Fibroblast of skin of abdomen (primary cell): ENCODE results near the gene CYP27A1. TPM values are rescaled to one million over a fixed set of nuclear protein-coding genes. Genes with fewer than 3 reads are reported as not detected.
"Not testable (repeated sequence)": the region's sequence is repeated elsewhere in the genome, so short reads cannot be mapped to it uniquely, and the experiment has no call there.

Experiments
- DNase-seq: peaks from one replicate; pipeline ENCODE4 v3.0.0-alpha.2; 2013
- polyA plus RNA-seq, 2 experiments: library from polyadenylated mRNA; unstranded; fragments of 120-200 nt; gene quantifications; one replicate each; pipeline ENCODE4 v1.2.1, GENCODE V29; 2013; ENCODE audit not compliant: insufficient read length in 2 of 2

CYP27A1 gene
- 10.7 TPM for polyA plus RNA-seq (2013, experiment 1 of 2; ENCODE audit: insufficient read length)
- polyA plus RNA-seq (2013, experiment 2 of 2; ENCODE audit: insufficient read length), result 11.9 TPM

DNA sequence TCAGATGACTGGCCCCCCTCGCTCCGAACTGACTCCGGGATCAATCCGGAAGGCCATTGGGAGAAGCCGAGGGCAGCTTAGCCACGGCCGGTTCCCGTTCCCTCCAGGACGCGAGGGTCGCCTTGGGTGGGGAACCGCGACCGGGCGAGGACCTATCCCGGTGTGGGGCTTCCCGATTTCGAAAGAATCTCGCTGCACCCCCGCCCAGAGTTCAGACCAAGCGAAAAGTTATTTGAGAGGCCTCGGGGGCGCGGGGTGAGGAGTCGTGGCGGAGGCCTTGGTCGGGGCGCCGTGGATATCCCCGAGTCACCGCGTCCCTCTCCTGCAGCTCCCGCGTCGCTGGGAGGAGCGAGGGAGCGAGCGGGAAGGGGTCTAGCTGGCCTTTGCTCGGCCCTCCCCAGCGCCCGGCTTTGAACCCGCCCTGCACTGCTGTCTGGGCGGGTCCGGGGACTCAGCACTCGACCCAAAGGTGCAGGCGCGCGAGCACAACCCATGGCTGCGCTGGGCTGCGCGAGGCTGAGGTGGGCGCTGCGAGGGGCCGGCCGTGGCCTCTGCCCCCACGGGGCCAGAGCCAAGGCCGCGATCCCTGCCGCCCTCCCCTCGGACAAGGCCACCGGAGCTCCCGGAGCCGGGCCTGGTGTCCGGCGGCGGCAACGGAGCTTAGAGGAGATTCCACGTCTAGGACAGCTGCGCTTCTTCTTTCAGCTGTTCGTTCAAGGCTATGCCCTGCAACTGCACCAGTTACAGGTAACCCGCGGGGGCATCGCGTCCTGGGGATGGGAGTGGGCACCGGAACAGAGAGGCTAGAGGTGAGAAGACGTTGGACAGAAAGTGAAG lies at the start of gene CYP27A1:
CYP27A1 (plus strand) TSS at position 457 of the 837 bp plus-strand sequence; CDS start at position 493, 36 bp downstream.
- peak; percentile 31 for DNase-seq

- no peak for DNase-seq
Measured at GRCh38 chr2:218732761-218733158, 49.2 kb upstream of the CYP27A1 start.

- peak; percentile 46 for DNase-seq
Measured at GRCh38 chr2:218733171-218734021, 48.6 kb upstream of the CYP27A1 start.

DNA sequence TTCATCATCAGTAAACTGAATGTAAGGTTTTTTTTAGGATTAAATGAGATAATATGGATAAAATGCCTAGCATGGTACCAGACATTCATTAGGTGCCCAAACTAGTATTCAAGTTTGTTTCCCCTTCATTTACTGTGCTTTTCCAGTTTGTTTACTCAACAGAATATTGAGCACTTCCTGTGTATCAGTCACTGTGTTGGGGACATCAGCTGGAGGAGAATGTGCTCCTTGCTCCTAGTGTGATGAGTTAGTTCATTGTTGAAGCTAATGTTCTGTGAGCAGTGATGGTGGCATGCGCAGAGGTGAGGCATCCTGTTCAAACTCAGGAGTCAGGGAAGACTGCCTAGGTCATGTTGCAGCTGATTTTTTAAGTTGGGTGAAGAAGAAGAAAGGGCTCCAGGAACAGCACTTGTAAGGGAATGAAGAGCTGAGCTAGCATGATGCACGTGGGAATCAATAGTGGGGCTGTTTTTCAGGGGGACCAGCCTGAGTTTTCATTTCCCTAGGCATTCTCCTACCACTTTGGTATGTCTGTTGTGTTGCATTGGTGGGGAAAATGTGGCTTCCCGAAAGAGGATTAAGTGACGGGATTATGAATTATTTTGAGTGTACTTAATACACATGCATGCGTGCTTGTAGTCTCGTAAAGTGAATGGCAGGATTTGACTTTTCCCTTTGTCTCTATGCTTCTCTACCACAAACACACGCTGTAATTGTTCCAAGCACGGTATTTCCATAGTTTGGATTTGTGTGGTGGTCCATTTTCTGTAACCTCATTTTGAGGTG lies 47.6 kb upstream of the CYP27A1 start:
- DNase-seq, result no peak

- DNase-seq, result no peak
Measured at GRCh38 chr2:218736531-218736930, 45.4 kb upstream of the CYP27A1 start.

DNA sequence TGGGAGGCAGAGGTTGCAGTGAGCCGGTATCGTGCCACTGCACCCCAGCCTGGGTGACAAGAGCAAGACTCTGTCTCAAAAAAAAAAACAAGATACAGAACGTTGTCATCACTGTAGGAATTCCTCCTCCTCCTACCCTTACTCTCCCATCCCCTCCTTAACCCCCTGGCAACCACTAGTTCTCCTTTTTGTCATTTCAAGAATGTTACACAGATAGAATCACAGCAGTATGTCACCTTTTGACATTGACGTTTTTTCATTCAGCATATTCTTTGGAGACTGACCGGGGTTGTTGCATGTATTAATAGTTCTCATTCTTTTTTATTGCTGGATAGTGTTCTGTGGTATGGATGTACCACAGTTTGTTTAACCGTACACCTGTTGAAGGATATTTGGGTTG lies 38.9 kb upstream of the CYP27A1 start:
- no peak for DNase-seq

- DNase-seq, result no peak
Measured at GRCh38 chr2:218744615-218745014, 37.3 kb upstream of the CYP27A1 start.

GRCh38 chr2:218745160-218745558 lies 36.8 kb upstream of the CYP27A1 start:
- no peak for DNase-seq

DNA sequence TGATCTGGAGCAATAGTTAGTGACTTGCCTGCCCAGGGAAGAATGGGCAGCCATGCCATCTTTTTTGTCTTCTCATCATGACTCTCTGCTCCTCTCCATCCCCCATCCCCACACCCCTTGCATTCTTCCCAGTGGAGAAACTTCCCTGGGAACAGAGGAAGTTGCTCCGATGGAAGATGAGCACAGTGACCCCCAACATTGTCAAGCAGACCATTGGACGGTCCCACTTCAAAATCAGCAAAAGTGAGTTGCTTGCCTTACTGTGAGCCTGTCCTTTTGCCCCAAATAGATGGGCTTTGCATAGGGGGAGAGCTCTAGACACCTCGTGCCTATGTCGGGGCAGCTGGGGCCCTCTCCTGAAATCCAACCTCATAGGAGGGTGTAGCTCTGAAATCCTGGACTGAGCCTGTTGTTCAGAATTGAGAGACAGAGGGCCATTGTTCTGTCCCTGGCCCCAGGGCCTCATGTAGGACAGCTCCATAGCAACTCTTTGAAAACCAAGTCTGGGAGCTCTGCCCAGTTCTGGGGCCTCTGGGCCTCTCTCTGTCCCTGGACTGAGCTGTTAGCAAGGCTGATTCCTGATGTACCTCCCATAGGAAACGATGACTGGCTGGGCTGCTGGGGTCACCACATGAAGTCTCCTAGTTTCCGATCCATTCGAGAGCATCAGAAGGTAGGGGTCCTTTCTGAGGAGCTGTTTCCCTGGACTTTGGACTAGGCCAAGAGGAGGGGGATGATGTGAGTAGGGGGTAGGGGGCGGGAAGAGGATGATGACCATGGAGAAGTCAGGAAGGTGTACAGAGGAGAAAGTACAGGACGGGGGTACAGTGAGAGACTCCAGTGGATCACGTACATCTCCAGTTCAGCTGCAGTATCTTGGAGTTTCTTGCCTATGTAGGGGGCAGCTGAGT lies 36.1 kb upstream of the CYP27A1 start:
- no peak for DNase-seq

DNA sequence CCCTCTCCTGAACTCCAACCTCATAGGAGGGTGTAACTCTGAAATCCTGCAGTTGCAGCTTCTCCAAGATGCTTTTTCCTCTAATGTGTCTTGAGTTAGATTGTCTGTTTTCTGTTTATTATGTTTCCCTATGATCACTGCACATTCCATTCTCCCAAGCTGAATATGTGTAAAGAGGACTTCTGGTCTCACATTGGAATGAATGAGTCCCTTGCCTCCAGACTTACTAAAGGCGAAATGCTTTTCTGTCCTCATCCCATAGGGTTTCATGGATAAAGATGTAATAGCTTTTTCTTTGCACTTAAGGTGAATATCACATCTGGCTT lies 35.5 kb upstream of the CYP27A1 start:
- DNase-seq, result no peak

GRCh38 chr2:218746960-218747359 lies 35.0 kb upstream of the CYP27A1 start:
- DNase-seq, result no peak

GRCh38 chr2:218748741-218749441 lies 33.1 kb upstream of the CYP27A1 start:
- no peak for DNase-seq

DNA sequence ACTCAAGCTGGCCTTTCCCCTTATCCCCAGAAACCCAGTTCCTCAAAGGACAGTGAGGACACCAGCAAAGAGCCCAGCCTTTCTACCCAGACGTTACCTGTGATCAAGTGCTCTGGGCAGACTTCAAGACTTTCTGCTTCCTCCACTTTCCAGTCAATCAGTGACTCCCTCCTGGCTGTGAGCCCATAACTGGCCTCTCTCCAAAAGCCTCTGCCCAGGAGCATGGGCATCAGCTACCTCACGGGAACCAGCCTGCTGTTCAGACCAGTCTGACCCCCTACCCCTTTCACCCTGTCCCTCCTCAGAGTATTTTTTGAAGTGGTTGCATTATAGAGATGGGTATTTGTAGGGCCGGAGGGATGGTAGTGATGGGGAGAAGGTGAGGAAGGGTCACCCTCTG lies 27.7 kb upstream of the CYP27A1 start:
- no peak for DNase-seq

- no peak for DNase-seq
Measured at GRCh38 chr2:218754781-218755180, 27.2 kb upstream of the CYP27A1 start.

DNA sequence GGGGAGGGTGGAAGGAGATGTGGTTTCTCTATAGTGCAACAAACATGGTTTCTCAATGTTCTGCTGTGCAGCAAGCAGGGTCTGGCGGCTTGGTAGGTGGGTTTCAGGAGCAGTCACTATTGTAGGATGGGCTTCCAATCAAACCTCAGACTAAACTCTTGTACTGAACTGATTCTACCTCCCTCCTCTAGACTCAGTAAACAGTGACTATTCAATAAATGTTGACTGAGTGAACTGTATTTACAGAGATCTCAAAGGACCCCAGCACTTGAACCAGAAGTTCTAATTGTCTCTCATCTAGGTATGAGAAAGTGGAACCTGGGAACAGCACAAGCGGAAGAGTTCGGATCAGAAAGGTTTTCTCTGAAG lies 26.8 kb upstream of the CYP27A1 start:
- no peak for DNase-seq

- DNase-seq, result no peak
Measured at GRCh38 chr2:218755567-218756404, 26.2 kb upstream of the CYP27A1 start.

DNA sequence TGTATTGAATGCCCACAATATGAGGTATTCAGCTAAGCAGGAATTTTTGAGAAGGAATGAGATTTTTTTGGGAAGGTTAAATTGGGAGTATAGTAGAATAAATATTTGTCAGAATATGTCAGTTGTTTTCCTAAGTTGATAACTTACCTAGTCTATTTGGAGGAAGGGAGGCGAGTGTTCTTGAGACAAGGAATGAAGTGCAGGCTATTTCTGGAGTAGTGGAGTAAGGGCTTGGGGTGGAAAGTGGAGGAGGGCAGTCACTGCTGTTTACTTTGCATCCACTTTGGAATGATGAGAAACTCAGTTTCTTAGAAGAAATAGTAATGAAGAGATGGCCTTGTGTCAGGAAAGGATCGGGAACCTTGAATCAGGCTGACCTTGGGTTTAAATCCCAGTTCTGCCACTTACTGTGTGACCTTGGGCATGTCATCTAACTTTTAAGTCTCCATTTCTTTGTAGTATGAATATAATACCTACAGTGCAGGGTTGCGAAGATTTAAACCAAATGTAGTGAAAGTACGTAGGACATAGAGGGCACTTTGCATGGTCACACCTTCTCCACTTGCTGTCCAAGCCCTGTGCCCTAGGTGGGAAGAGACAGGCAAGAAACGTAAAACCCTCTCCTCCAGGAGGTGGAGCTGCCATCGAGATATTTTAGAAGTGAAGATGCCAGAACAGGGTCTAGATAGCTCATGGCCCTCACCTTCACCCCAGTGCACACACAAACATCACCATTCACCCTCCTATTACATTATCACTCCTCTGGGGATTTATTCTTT lies 25.2 kb upstream of the CYP27A1 start:
- DNase-seq, result no peak

DNA sequence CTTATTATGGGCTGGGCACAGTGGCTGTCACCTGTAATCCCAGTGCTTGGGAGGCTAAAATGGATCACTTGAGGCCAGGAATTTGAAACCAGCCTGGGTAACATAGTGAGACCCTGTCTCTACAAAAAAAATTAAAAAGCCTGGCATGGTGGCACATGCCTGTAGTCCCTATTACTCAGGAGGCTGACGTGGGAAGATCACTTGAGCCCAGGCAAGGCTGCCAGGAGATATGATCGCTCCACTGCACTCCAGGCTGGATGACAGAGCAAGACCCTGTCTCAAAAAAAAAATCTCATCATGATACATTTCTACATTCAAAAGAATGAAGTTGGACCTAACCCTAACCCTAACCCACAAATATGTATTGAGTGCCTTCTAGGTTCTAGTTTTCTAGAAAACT lies 20.2 kb upstream of the CYP27A1 start:
- no peak for DNase-seq

GRCh38 chr2:218772759-218773158 lies 9.2 kb upstream of the CYP27A1 start:
- not testable (repeated sequence) for DNase-seq
